Lower leg skin (tissue), 3 donors: ENCODE results near the gene MRPL30.

Experiments
- POLR2A ChIP-seq, 2 donors: fragments of 450-650 bp; IDR thresholded peaks; one replicate each; pipeline ENCODE4 v1.6.1; 2016 to 2017; ENCODE audit warnings: antibody characterized with exemption in 2 of 2, mild to moderate bottlenecking in 1 of 2, moderate library complexity in 1 of 2
- TF ChIP-seq, protein P1 (sequence below), 3 donors: fragments of 450-650 bp; IDR thresholded peaks; one replicate each; pipeline ENCODE4 v1.5.1; 2016; ENCODE audit warnings: antibody characterized with exemption in 3 of 3, mild to moderate bottlenecking in 3 of 3, moderate library complexity in 2 of 3

DNA sequence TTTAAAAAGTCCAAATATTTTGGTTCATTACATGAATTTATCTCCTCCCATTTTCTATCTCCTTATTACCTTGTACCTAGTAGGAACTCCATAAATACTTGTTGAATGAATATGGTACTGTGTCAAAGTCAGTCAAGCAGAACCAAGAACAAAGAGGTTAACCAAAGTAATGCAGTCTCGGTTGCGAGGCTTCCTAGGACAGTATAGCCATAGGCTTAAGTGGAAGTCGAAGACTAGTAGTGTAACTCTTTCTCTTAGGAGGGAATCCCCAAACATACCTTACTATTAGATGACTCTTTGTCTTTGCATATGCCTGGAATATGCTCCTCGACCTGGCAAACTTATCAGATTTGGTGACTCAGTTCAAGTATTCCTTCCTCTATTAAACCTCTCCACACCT, 21.4 kb upstream of the MRPL30 start:
- TF ChIP-seq, protein P1, sequence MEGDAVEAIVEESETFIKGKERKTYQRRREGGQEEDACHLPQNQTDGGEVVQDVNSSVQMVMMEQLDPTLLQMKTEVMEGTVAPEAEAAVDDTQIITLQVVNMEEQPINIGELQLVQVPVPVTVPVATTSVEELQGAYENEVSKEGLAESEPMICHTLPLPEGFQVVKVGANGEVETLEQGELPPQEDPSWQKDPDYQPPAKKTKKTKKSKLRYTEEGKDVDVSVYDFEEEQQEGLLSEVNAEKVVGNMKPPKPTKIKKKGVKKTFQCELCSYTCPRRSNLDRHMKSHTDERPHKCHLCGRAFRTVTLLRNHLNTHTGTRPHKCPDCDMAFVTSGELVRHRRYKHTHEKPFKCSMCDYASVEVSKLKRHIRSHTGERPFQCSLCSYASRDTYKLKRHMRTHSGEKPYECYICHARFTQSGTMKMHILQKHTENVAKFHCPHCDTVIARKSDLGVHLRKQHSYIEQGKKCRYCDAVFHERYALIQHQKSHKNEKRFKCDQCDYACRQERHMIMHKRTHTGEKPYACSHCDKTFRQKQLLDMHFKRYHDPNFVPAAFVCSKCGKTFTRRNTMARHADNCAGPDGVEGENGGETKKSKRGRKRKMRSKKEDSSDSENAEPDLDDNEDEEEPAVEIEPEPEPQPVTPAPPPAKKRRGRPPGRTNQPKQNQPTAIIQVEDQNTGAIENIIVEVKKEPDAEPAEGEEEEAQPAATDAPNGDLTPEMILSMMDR (IDR thresholded peaks at IDR 0.05) = no peak
- no peak for TF ChIP-seq POLR2A (IDR thresholded peaks at IDR 0.05)
